Neural progenitor cell (in vitro differentiated cells): Measurements from ENCODE around the gene SLC44A5.

Source experiments
- EZH2 ChIP-seq: fragments of 200-600 bp; sonication (generic); IDR thresholded peaks from 2 replicates; pipeline ENCODE4 v1.6.1; 2017; ENCODE audit warnings: antibody characterized with exemption, mild to moderate bottlenecking, moderate library complexity
- EZH2phosphoT487 ChIP-seq: fragments of 200-600 bp; sonication (generic); IDR thresholded peaks from 2 replicates; pipeline ENCODE4 v1.6.1; 2017; ENCODE audit warnings: antibody characterized with exemption
- TF ChIP-seq, protein P1 (sequence below): fragments of 200-600 bp; sonication (generic); IDR thresholded peaks from 2 replicates; pipeline ENCODE4 v1.5.1; 2017; ENCODE audit warnings: antibody characterized with exemption, mild to moderate bottlenecking

DNA sequence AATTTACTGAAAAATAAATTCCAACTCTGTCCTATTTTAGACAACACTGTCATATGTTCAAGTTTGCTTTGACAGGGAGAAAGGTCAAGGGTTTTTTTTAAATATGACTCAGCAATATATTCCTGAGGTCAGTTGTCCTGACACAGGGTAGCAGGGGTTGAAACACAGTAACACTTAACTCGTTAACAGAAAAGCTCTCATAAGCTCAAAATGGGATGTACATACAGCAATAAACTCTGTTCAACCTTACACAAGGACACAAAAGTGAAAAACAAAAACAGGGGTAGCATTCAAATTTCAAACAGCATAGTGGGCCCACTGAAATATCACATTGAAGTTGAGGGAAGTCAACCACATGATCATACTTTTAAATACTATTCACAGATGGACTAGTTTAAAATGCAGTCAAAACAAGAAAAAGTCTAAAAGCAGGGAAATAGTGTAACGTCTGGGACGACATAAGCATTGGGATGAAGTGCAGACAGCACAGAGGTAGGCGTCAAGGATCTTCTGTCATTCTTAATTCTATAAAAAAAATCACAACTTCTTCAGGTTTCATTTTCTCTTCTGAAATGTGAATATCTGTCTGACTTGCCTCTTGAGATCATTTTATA lies 89.9 kb downstream of the SLC44A5 start:
- TF ChIP-seq, protein P1, sequence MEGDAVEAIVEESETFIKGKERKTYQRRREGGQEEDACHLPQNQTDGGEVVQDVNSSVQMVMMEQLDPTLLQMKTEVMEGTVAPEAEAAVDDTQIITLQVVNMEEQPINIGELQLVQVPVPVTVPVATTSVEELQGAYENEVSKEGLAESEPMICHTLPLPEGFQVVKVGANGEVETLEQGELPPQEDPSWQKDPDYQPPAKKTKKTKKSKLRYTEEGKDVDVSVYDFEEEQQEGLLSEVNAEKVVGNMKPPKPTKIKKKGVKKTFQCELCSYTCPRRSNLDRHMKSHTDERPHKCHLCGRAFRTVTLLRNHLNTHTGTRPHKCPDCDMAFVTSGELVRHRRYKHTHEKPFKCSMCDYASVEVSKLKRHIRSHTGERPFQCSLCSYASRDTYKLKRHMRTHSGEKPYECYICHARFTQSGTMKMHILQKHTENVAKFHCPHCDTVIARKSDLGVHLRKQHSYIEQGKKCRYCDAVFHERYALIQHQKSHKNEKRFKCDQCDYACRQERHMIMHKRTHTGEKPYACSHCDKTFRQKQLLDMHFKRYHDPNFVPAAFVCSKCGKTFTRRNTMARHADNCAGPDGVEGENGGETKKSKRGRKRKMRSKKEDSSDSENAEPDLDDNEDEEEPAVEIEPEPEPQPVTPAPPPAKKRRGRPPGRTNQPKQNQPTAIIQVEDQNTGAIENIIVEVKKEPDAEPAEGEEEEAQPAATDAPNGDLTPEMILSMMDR: no peak
- TF ChIP-seq EZH2 (no peak), EZH2phosphoT487 (no peak)
